ENCODE measurements around the gene KLHL40.
A peak's percentile ranks its signal among the peaks of the same experiment; 100 is the strongest.

The KLHL40 gene

GRCh38 chr3:42690766-42691680 is 5.7 kb downstream of the KLHL40 start:
- no peak for TF ChIP-seq CTCF (IDR thresholded peaks at IDR 0.05; ENCODE audit: poor library complexity, severe bottlenecking)
- peaks cover 9% of the 10 kb centered on the region for H3K27me3 ChIP-seq (ENCODE audit: insufficient read depth, poor library complexity, severe bottlenecking)
- H3K4me1 ChIP-seq (ENCODE audit: insufficient read depth, poor library complexity, severe bottlenecking) = no peaks in the 10 kb centered on the region
- H3K4me3 ChIP-seq (ENCODE audit: severe bottlenecking) = no peak overlapping the region
- ATAC-seq (ENCODE audit: low read depth) (no peak; the same call in 2 of the 3 replicates), DNase-seq (ENCODE audit: low spot score) (no peak)
- no peaks in the 10 kb centered on the region for H3K36me3 ChIP-seq (ENCODE audit: low read depth)
- no peak overlapping the region for H3K27ac ChIP-seq (ENCODE audit: poor library complexity, severe bottlenecking)
- H3K9me3 ChIP-seq (ENCODE audit: severe bottlenecking) = no peaks in the 10 kb centered on the region

- Histone ChIP-seq H3K27ac (ENCODE audit: poor library complexity, severe bottlenecking) (no peak overlapping the region), H3K4me1 (ENCODE audit: insufficient read depth, poor library complexity, severe bottlenecking) (no peaks in the 10 kb centered on the region), H3K36me3 (ENCODE audit: low read depth) (no peaks in the 10 kb centered on the region), H3K9me3 (ENCODE audit: severe bottlenecking) (no peaks in the 10 kb centered on the region), H3K27me3 (ENCODE audit: insufficient read depth, poor library complexity, severe bottlenecking) (no peaks in the 10 kb centered on the region), H3K4me3 (ENCODE audit: severe bottlenecking) (no peak overlapping the region)
- no peak for TF ChIP-seq CTCF (IDR thresholded peaks at IDR 0.05; ENCODE audit: poor library complexity, severe bottlenecking)
- ATAC-seq (ENCODE audit: low read depth) (no peak), DNase-seq (ENCODE audit: low spot score) (no peak)
Measured at GRCh38 chr3:42691816-42692666, 6.7 kb downstream of the KLHL40 start.

- no peak for TF ChIP-seq CTCF (IDR thresholded peaks at IDR 0.05; ENCODE audit: poor library complexity, severe bottlenecking)
- peak; percentile 33; the same call in 1 of the 3 replicates for ATAC-seq (ENCODE audit: low read depth)
- Histone ChIP-seq H3K4me3 (ENCODE audit: severe bottlenecking) (no peak overlapping the region), H3K27ac (ENCODE audit: poor library complexity, severe bottlenecking) (no peak overlapping the region), H3K4me1 (ENCODE audit: insufficient read depth, poor library complexity, severe bottlenecking) (no peaks in the 10 kb centered on the region), H3K36me3 (ENCODE audit: low read depth) (no peaks in the 10 kb centered on the region), H3K9me3 (ENCODE audit: severe bottlenecking) (no peaks in the 10 kb centered on the region), H3K27me3 (ENCODE audit: insufficient read depth, poor library complexity, severe bottlenecking) (no peaks in the 10 kb centered on the region)
- DNase-seq (ENCODE audit: low spot score) = no peak
Measured at GRCh38 chr3:42692667-42693529, 7.6 kb downstream of the KLHL40 start.

DNA sequence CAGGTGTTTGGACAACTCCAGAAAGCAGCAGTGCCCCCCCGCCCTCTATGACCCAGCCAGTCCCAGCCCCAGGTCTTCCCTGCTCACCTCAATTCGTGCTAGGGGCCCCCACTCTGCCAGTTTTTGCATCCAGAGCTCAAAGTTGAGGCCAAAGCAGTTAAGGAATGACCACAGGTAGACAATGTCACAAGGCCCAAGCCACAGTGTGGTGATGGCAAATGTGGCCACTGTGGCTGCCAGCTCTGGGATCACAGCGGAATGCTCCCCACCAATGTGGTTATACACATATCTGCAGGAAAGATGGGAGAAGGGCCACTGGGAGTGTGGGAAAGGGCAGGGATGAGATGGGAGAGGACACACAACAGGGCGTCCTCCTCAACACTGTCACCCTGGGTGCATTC is 8.2 kb downstream of the KLHL40 start:
- ATAC-seq (ENCODE audit: low read depth) = no peak
- no peaks in the 10 kb centered on the region for H3K9me3 ChIP-seq (ENCODE audit: severe bottlenecking)
- H3K4me1 ChIP-seq (ENCODE audit: insufficient read depth, poor library complexity, severe bottlenecking) = no peaks in the 10 kb centered on the region
- DNase-seq (ENCODE audit: low spot score) = no peak
- H3K4me3 ChIP-seq (ENCODE audit: severe bottlenecking) = no peak overlapping the region
- no peaks in the 10 kb centered on the region for H3K27me3 ChIP-seq (ENCODE audit: insufficient read depth, poor library complexity, severe bottlenecking)
- TF ChIP-seq CTCF (IDR thresholded peaks at IDR 0.05; ENCODE audit: poor library complexity, severe bottlenecking) = no peak
- no peaks in the 10 kb centered on the region for H3K36me3 ChIP-seq (ENCODE audit: low read depth)
- H3K27ac ChIP-seq (ENCODE audit: poor library complexity, severe bottlenecking) = no peak overlapping the region
